Ovary (tissue), 9 donors: ENCODE measurements around the gene CAB39L. TPM values are rescaled to one million over a fixed set of nuclear protein-coding genes. Genes with fewer than 3 reads are reported as not detected.

ENCODE experiments used
- DNase-seq, 5 donors: peaks; one replicate each; pipeline ENCODE4 v3.0.0-alpha.2; 2019 to 2020
- H3K27ac ChIP-seq, 2 donors: fragments of 200-600 bp; one replicate each; pipeline versions ENCODE4 v1.5.1 to v1.8.0; 2019 to 2022
- H3K27me3 ChIP-seq: fragments of 200-600 bp; one replicate; pipeline ENCODE4 v1.8.0; 2022
- H3K36me3 ChIP-seq: fragments of 200-600 bp; sonication (generic); one replicate; pipeline ENCODE4 v1.5.1; 2019
- H3K4me1 ChIP-seq: one replicate; pipeline ENCODE4 v1.8.1; 2013; ENCODE audit warnings: mild to moderate bottlenecking, moderate library complexity; ENCODE audit not compliant: insufficient read depth
- H3K4me3 ChIP-seq: fragments of 200-600 bp; sonication (generic); one replicate; pipeline ENCODE4 v1.5.1; 2017
- H3K9me3 ChIP-seq, 2 donors: fragments of 200-600 bp in 1 of 2; sonication (generic) in 1 of 2; one replicate each; pipeline versions ENCODE4 v1.5.1 to v1.8.1; 2013 to 2019; ENCODE audit warnings: mild to moderate bottlenecking in 1 of 2, moderate library complexity in 1 of 2
- CTCF ChIP-seq, 3 donors: fragments of 450-650 bp in 2 of 3; fragments of 200-600 bp in 1 of 3; IDR thresholded peaks; one replicate each; pipeline versions ENCODE4 v1.5.1 to v1.8.0; 2016 to 2022; ENCODE audit warnings: antibody characterized with exemption in 3 of 3, mild to moderate bottlenecking in 1 of 3
- EP300 ChIP-seq: sonication (generic); formaldehyde crosslinking; IDR thresholded peaks from one replicate; pipeline ENCODE4 v1.6.1; 2017; ENCODE audit warnings: antibody characterized with exemption
- POLR2A ChIP-seq: fragments of 450-650 bp; IDR thresholded peaks from one replicate; pipeline ENCODE4 v1.6.1; 2017; ENCODE audit warnings: antibody characterized with exemption, mild to moderate bottlenecking, moderate library complexity
- WGBS, 3 donors: extraction: QIAGEN DNeasy Blood & Tissue Kit in 1 of 3; methylation state at CpG; one replicate each; pipeline versions ENCODE4 v1.1.5 to v1.1.7; 2013 to 2017; 5-methylcytosine and 5-hydroxymethylcytosine counted together
- intact Hi-C, 4 donors: fragments of 100-400 bp; cut with DNase I; formaldehyde crosslinking; loops; one replicate each; pipeline versions ENCODE4 v1.11.0 to v1.15.1; 2022 to 2023
- polyA plus RNA-seq, 2 donors: library from polyadenylated mRNA; stranded (reverse); fragments of 200-250 nt in 1 of 2; fragments of 350-450 nt in 1 of 2; fragmentation: Illumina TruSeq in 1 of 2; extraction: RNeasy Lipid Tissue Mini Kit (QIAGEN cat#74804) in 1 of 2; gene quantifications; one replicate each; pipeline ENCODE4 v1.2.3, GENCODE V29; 2013 to 2014
- total RNA-seq, 7 donors: library from RNA; depleted of rRNA in 2 of 7; stranded (reverse); fragments of >200 nt in 2 of 7; fragmentation: NEBNext Ultra II Directional in 3 of 7; extraction: Animal tissue kit (Norgen Biotek cat#: 25700) in 3 of 7; gene quantifications; one replicate each; pipeline versions ENCODE4 v1.1.0 to v1.2.4, GENCODE V29; 2016 to 2023
- donor health status: DM: no; HTN: no; CAD: no; lungs with moderate emphysema.
- donor health status: DM: no; HTN: no; CAD: no.
- donor health status: Bipolar disorder and iron deficiency.
- donor health status: DM: yes; HTN: yes; CAD: no.
- donor health status: DM: no; HTN: no; CAD: no.
- donor health status: DM: yes; HTN: yes; CAD: no.

Gene CAB39L
- total and polyA plus RNA-seq, 9 donors = 15.9 to 42.7 (median 24.7) TPM

GRCh38 chr13:49453465-49453864, 9.6 kb upstream of the CAB39L start:
- peaks cover 3% of the 10 kb centered on the region for H3K4me1 ChIP-seq
- no peak overlapping the region for H3K27ac ChIP-seq
- DNase-seq = no peak
- intact Hi-C loops = no loop called here
- H3K36me3 ChIP-seq = no peaks in the 10 kb centered on the region
- TF ChIP-seq CTCF (IDR thresholded peaks at IDR 0.05) (no peak), POLR2A (no peak), EP300 (no peak)
- no peak overlapping the region for H3K4me3 ChIP-seq
- H3K9me3 ChIP-seq = no peaks in the 10 kb centered on the region
- 93 to 98% (median 98%) methylated on average over 7 of the region's 7 CpGs for WGBS, 3 donors
- no peaks in the 10 kb centered on the region for H3K27me3 ChIP-seq

GRCh38 chr13:49452725-49453457, 9.0 kb upstream of the CAB39L start:
- H3K36me3 ChIP-seq = no peaks in the 10 kb centered on the region
- TF ChIP-seq POLR2A (no peak), EP300 (no peak), CTCF (IDR thresholded peaks at IDR 0.05) (no peak)
- no peak overlapping the region for H3K27ac ChIP-seq
- H3K4me3 ChIP-seq = no peak overlapping the region
- H3K9me3 ChIP-seq = no peaks in the 10 kb centered on the region
- H3K4me1 ChIP-seq = peaks cover 3% of the 10 kb centered on the region
- intact Hi-C loops = no loop called here
- WGBS, 3 donors = 92 to 95% (median 95%) methylated on average over 8 of the region's 8 CpGs
- no peak for DNase-seq
- H3K27me3 ChIP-seq = no peaks in the 10 kb centered on the region

- H3K9me3 ChIP-seq = no peaks in the 10 kb centered on the region
- H3K27me3 ChIP-seq = no peaks in the 10 kb centered on the region
- DNase-seq = no peak
- no peak for TF ChIP-seq CTCF (IDR thresholded peaks at IDR 0.05)
- no peak for TF ChIP-seq EP300
- TF ChIP-seq POLR2A = no peak
- 87 to 90% (median 88%) methylated on average over 3 of the region's 3 CpGs for WGBS, 3 donors
- no peaks in the 10 kb centered on the region for H3K36me3 ChIP-seq
- no peak overlapping the region for H3K27ac ChIP-seq
- H3K4me1 ChIP-seq = no peaks in the 10 kb centered on the region
- intact Hi-C loops = no loop called here
- H3K4me3 ChIP-seq = no peak overlapping the region
Observed at GRCh38 chr13:49450105-49450819, 6.4 kb upstream of the CAB39L start.

- intact Hi-C loops = loop anchor here in 1 of 4 donors (10.0 kb wide), 1 partner anchor 156 kb away; no protein-coding TSS in a partner anchor
- no peak overlapping the region for H3K4me3 ChIP-seq
- no peak for DNase-seq
- H3K9me3 ChIP-seq = no peaks in the 10 kb centered on the region
- H3K4me1 ChIP-seq = no peaks in the 10 kb centered on the region
- no peak for TF ChIP-seq POLR2A
- 80 to 84% (median 82%) methylated on average over 2 of the region's 2 CpGs for WGBS, 3 donors
- no peaks in the 10 kb centered on the region for H3K27me3 ChIP-seq
- no peaks in the 10 kb centered on the region for H3K36me3 ChIP-seq
- peak overlapping the region in 1 of 2 donors; percentile 92 for H3K27ac ChIP-seq
Observed at GRCh38 chr13:49448753-49449152, 4.9 kb upstream of the CAB39L start.

GRCh38 chr13:49446473-49446872, 2.6 kb upstream of the CAB39L start:
- H3K4me3 ChIP-seq = no peak overlapping the region
- H3K4me1 ChIP-seq = no peaks in the 10 kb centered on the region
- intact Hi-C loops = loop anchor here in 1 of 4 donors (10.0 kb wide), 1 partner anchor 158 kb away; no protein-coding TSS in a partner anchor
- no peak for DNase-seq
- H3K27me3 ChIP-seq = no peaks in the 10 kb centered on the region
- TF ChIP-seq POLR2A = no peak
- no peak for TF ChIP-seq EP300
- TF ChIP-seq CTCF (IDR thresholded peaks at IDR 0.05) = no peak
- H3K36me3 ChIP-seq = no peaks in the 10 kb centered on the region
- H3K27ac ChIP-seq = peak overlapping the region in 1 of 2 donors; percentile 92
- no peaks in the 10 kb centered on the region for H3K9me3 ChIP-seq
